Cardiac muscle cell (in vitro differentiated cells and primary cell): ENCODE results near the gene NAA30. TPM values are rescaled to one million over a fixed set of nuclear protein-coding genes. Genes with fewer than 3 reads are reported as not detected.

Source experiments
- DNase-seq, 2 donors: peaks; one replicate each; pipeline versions ENCODE4 v3.0.0 to v3.0.0-alpha.2; 2010 to 2017; ENCODE audit warnings: low read depth in 1 of 2, low spot score in 1 of 2
- H3K27ac ChIP-seq: fragments of 200-600 bp; sonication (generic); 2 replicates; pipeline ENCODE4 v1.5.1; 2016
- H3K27me3 ChIP-seq: fragments of 200-600 bp; sonication (generic); 2 replicates; pipeline ENCODE4 v1.6.0; 2016; ENCODE audit warnings: control low read depth
- H3K36me3 ChIP-seq: fragments of 200-600 bp; sonication (generic); 2 replicates; pipeline ENCODE4 v1.5.1; 2016; ENCODE audit warnings: control low read depth
- H3K4me1 ChIP-seq: fragments of 200-600 bp; sonication (generic); 2 replicates; pipeline ENCODE4 v1.8.1; 2017; ENCODE audit warnings: low read depth, mild to moderate bottlenecking, mixed run types
- H3K4me3 ChIP-seq: fragments of 200-600 bp; sonication (generic); 2 replicates; pipeline ENCODE4 v1.5.1; 2016; ENCODE audit warnings: mild to moderate bottlenecking
- H3K9me3 ChIP-seq: fragments of 200-600 bp; sonication (generic); 2 replicates; pipeline ENCODE4 v1.5.1; 2017; ENCODE audit warnings: low read depth, mild to moderate bottlenecking, control low read depth
- CTCF ChIP-seq: IDR thresholded peaks from 2 replicates; pipeline ENCODE4 v1.5.1; 2012; ENCODE audit warnings: low read depth, mild to moderate bottlenecking, low read length
- polyA plus RNA-seq: library from polyadenylated mRNA; unstranded; fragments of >200 nt; fragmentation: Nextera tagmentation; extraction: Ambion mirVana; gene quantifications from 2 replicates; pipeline ENCODE4 v1.2.1, GENCODE V29; 2016
- total RNA-seq: library from RNA; depleted of rRNA; stranded (reverse); fragments of >200 nt; gene quantifications from 2 replicates; pipeline ENCODE4 v1.2.3, GENCODE V29; 2016

NAA30 gene
- total and polyA plus RNA-seq, 2 experiments from 2014 or later: 15.2 to 15.6 TPM

GRCh38 chr14:57390806-57391516, 575 bp downstream of the NAA30 start:
- DNase-seq: peak; percentile 41 to 58
- H3K36me3 ChIP-seq: no peaks in the 10 kb centered on the region
- H3K4me1 ChIP-seq: peaks cover 31% of the 10 kb centered on the region
- peak overlapping the region; percentile 89 for H3K4me3 ChIP-seq
- no peaks in the 10 kb centered on the region for H3K9me3 ChIP-seq
- TF ChIP-seq CTCF: no peak
- no peaks in the 10 kb centered on the region for H3K27me3 ChIP-seq
- H3K27ac ChIP-seq: peak overlapping the region; percentile 80

GRCh38 chr14:57391517-57392195, 1.3 kb downstream of the NAA30 start:
- Histone ChIP-seq H3K36me3 (no peaks in the 10 kb centered on the region), H3K27ac (peak overlapping the region; percentile 80), H3K4me1 (peaks cover 31% of the 10 kb centered on the region), H3K27me3 (no peaks in the 10 kb centered on the region), H3K4me3 (peak overlapping the region; percentile 89), H3K9me3 (no peaks in the 10 kb centered on the region)
- TF ChIP-seq CTCF: no peak
- peak; percentile 9 to 13 for DNase-seq

- no peaks in the 10 kb centered on the region for H3K27me3 ChIP-seq
- TF ChIP-seq CTCF: no peak
- no peak for DNase-seq
- H3K27ac ChIP-seq: no peak overlapping the region
- H3K9me3 ChIP-seq: no peaks in the 10 kb centered on the region
- H3K36me3 ChIP-seq: peaks cover 6% of the 10 kb centered on the region
- peaks cover 31% of the 10 kb centered on the region for H3K4me1 ChIP-seq
- H3K4me3 ChIP-seq: peak overlapping the region; percentile 89
These were observed 2.4 kb downstream of the NAA30 start for GRCh38 chr14:57392830-57393229.

- Histone ChIP-seq H3K27ac (no peak overlapping the region), H3K36me3 (peaks cover 21% of the 10 kb centered on the region), H3K27me3 (no peaks in the 10 kb centered on the region), H3K4me1 (no peaks in the 10 kb centered on the region), H3K9me3 (no peaks in the 10 kb centered on the region), H3K4me3 (no peak overlapping the region)
- no peak for TF ChIP-seq CTCF
- no peak for DNase-seq
These were observed 10.4 kb downstream of the NAA30 start for GRCh38 chr14:57400556-57401494.

GRCh38 chr14:57401501-57401900, 11.1 kb downstream of the NAA30 start:
- no peak for TF ChIP-seq CTCF
- no peaks in the 10 kb centered on the region for H3K27me3 ChIP-seq
- DNase-seq: no peak
- no peak overlapping the region for H3K4me3 ChIP-seq
- no peaks in the 10 kb centered on the region for H3K9me3 ChIP-seq
- no peaks in the 10 kb centered on the region for H3K4me1 ChIP-seq
- peaks cover 21% of the 10 kb centered on the region for H3K36me3 ChIP-seq
- H3K27ac ChIP-seq: no peak overlapping the region
